ENCODE data around the gene MGAM2. TPM values are rescaled to one million over a fixed set of nuclear protein-coding genes. Genes with fewer than 3 reads are reported as not detected.

MGAM2 gene
- total RNA-seq, 1 experiment from 2014 or later = 0.10 TPM

DNA sequence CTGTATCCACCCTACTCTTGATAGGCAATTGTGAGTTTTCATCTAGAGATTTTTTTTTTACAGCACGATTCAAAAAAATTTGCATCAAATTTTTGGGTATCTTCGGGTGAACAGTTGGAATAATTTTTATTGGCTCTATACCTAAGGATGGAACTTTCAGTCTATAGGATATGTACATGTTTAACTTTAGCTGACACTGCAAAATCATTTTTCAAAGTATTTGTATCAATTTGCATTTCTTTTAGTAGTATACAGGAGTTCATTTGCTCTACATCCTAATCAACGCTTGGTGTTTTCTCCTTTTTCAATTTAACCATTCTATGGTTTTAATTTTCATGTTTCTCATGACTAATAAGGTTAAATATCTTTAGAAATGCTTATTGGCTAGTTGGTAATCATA, 11.7 kb downstream of the MGAM2 start:
- DNase-seq (ENCODE audit: low read depth, low spot score) (no peak), ATAC-seq (no peak)
- H3K4me3 ChIP-seq (ENCODE audit: low read depth in 2 of 2, low read length in 2 of 2) = no peak overlapping the region
- no peaks in the 10 kb centered on the region for H3K4me1 ChIP-seq (ENCODE audit: control insufficient read depth, insufficient read depth, low read length)
- no peaks in the 10 kb centered on the region for H3K9me3 ChIP-seq (ENCODE audit: control insufficient read depth, insufficient read depth, low read depth, low read length)
- no peak for TF ChIP-seq SIN3A (IDR thresholded peaks at IDR 0.05; ENCODE audit: borderline replicate concordance, insufficient read depth, low read depth, low read length)
- TF ChIP-seq, protein P1, sequence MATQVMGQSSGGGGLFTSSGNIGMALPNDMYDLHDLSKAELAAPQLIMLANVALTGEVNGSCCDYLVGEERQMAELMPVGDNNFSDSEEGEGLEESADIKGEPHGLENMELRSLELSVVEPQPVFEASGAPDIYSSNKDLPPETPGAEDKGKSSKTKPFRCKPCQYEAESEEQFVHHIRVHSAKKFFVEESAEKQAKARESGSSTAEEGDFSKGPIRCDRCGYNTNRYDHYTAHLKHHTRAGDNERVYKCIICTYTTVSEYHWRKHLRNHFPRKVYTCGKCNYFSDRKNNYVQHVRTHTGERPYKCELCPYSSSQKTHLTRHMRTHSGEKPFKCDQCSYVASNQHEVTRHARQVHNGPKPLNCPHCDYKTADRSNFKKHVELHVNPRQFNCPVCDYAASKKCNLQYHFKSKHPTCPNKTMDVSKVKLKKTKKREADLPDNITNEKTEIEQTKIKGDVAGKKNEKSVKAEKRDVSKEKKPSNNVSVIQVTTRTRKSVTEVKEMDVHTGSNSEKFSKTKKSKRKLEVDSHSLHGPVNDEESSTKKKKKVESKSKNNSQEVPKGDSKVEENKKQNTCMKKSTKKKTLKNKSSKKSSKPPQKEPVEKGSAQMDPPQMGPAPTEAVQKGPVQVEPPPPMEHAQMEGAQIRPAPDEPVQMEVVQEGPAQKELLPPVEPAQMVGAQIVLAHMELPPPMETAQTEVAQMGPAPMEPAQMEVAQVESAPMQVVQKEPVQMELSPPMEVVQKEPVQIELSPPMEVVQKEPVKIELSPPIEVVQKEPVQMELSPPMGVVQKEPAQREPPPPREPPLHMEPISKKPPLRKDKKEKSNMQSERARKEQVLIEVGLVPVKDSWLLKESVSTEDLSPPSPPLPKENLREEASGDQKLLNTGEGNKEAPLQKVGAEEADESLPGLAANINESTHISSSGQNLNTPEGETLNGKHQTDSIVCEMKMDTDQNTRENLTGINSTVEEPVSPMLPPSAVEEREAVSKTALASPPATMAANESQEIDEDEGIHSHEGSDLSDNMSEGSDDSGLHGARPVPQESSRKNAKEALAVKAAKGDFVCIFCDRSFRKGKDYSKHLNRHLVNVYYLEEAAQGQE (IDR thresholded peaks at IDR 0.05; ENCODE audit: insufficient read depth in 1 of 2, low read depth in 2 of 2, low read length in 1 of 2) = no peak
- TF ChIP-seq, protein P2, sequence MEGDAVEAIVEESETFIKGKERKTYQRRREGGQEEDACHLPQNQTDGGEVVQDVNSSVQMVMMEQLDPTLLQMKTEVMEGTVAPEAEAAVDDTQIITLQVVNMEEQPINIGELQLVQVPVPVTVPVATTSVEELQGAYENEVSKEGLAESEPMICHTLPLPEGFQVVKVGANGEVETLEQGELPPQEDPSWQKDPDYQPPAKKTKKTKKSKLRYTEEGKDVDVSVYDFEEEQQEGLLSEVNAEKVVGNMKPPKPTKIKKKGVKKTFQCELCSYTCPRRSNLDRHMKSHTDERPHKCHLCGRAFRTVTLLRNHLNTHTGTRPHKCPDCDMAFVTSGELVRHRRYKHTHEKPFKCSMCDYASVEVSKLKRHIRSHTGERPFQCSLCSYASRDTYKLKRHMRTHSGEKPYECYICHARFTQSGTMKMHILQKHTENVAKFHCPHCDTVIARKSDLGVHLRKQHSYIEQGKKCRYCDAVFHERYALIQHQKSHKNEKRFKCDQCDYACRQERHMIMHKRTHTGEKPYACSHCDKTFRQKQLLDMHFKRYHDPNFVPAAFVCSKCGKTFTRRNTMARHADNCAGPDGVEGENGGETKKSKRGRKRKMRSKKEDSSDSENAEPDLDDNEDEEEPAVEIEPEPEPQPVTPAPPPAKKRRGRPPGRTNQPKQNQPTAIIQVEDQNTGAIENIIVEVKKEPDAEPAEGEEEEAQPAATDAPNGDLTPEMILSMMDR (IDR thresholded peaks at IDR 0.05) = no peak
- no peak for TF ChIP-seq TCF7L2 (IDR thresholded peaks at IDR 0.05; ENCODE audit: low read depth, low read length)
- TF ChIP-seq POLR2AphosphoS5 (IDR thresholded peaks at IDR 0.05; ENCODE audit: low read depth, low read length) = no peak
- H3K27ac ChIP-seq (ENCODE audit: low read length) = no peak overlapping the region
- H3K36me3 ChIP-seq (ENCODE audit: control insufficient read depth, insufficient read depth, low read length) = no peaks in the 10 kb centered on the region
- H3K27me3 ChIP-seq (ENCODE audit: control insufficient read depth, insufficient read depth, low read length) = no peaks in the 10 kb centered on the region
- POLR2A ChIA-PET = no interaction called here
- BruUV-seq (replicated peaks) = no TSS peak
- in situ Hi-C loops (cut with HindIII; ENCODE audit: low pct_unique_long_range_greater_than_20kb, low sequenced_read_pairs) = no loop called here
- CTCF ChIA-PET = interaction anchor here (0.5 kb wide), 1 partner anchor 11 kb away, joined by 4 read pairs; no protein-coding TSS in a partner anchor
- intact Hi-C loops (cut with micrococcal nuclease; ENCODE audit: unreplicated experiment) = no loop called here

DNA sequence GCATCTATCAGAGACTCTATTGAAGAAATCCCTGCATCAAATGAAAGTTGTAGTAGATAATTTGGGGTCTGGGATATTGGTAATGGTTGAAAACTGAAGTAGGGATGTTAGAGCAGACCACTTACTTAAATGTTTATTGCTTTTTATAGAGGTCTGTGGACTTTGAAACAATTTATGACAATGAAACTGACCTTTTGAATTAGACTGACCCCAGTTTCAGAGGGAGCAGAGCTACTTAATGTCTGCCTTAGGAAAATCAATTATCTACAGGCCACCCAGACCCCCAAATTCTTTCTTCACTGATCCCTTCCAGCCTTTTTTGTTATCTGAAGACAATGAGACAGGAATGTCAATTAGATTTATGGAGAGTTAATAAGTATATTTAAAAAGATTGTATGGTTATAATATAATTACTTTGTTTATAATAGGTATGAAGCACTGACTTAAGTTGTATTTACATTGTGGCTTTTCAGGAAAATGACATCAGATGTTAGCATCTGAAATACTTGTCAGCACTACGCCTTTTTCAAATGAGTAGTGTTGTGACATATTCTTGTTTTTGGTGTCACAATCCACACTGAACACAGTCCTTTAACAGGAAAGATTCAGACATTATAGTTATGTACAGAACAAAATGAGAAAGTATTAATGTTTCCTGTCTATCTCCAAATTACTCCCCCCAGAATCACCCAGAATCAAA, 13.9 kb downstream of the MGAM2 start:
- DNase-seq (ENCODE audit: low read depth, low spot score) = no peak
- H3K27ac ChIP-seq (ENCODE audit: low read length) = no peak overlapping the region
- no TSS peak for BruUV-seq (replicated peaks)
- no peak for ATAC-seq
- TF ChIP-seq, protein P2 (IDR thresholded peaks at IDR 0.05) = no peak
- TF ChIP-seq SIN3A (IDR thresholded peaks at IDR 0.05; ENCODE audit: borderline replicate concordance, insufficient read depth, low read depth, low read length) (no peak), POLR2AphosphoS5 (IDR thresholded peaks at IDR 0.05; ENCODE audit: low read depth, low read length) (no peak), TCF7L2 (IDR thresholded peaks at IDR 0.05; ENCODE audit: low read depth, low read length) (no peak)
- TF ChIP-seq, protein P1 (IDR thresholded peaks at IDR 0.05; ENCODE audit: insufficient read depth in 1 of 2, low read depth in 2 of 2, low read length in 1 of 2) = no peak
- H3K9me3 ChIP-seq (ENCODE audit: control insufficient read depth, insufficient read depth, low read depth, low read length) = no peaks in the 10 kb centered on the region
- ChIA-PET CTCF (no interaction called here), POLR2A (no interaction called here)
- no peaks in the 10 kb centered on the region for H3K27me3 ChIP-seq (ENCODE audit: control insufficient read depth, insufficient read depth, low read length)
- in situ Hi-C loops (cut with HindIII; ENCODE audit: low pct_unique_long_range_greater_than_20kb, low sequenced_read_pairs) = no loop called here
- intact Hi-C loops (cut with micrococcal nuclease; ENCODE audit: unreplicated experiment) = no loop called here
- H3K4me1 ChIP-seq (ENCODE audit: control insufficient read depth, insufficient read depth, low read length) = no peaks in the 10 kb centered on the region
- no peak overlapping the region for H3K4me3 ChIP-seq (ENCODE audit: low read depth in 2 of 2, low read length in 2 of 2)
- no peaks in the 10 kb centered on the region for H3K36me3 ChIP-seq (ENCODE audit: control insufficient read depth, insufficient read depth, low read length)

Measured in Panc1 (cell line).